ENCODE results near the gene KDM2B. TPM values are rescaled to one million over a fixed set of nuclear protein-coding genes. Genes with fewer than 3 reads are reported as not detected.

The KDM2B gene
- total and polyA plus RNA-seq, 2 donors (not counting 1 experiment from before 2014, with no cell fraction given), result 108 to 126 TPM

GRCh38 chr12:121626853-121627640 lies 46.2 kb upstream of the KDM2B start:
- Mint-ChIP-seq H3K9me3 (ENCODE audit: insufficient read depth) (no peaks in the 10 kb centered on the region), H3K27ac (peak overlapping the region; percentile 96), H3K27me3 (no peaks in the 10 kb centered on the region), H3K4me3 (peak overlapping the region; percentile 96), H3K4me1 (peaks cover 54% of the 10 kb centered on the region)
- peak overlapping the region; percentile 87 to 91 for H3K27ac ChIP-seq (ENCODE audit: low read length in 2 of 2)
- under 1% methylated on average over 51 of the region's 53 CpGs for WGBS (ENCODE audit: insufficient coverage)
- DNase-seq, result peak; percentile 83
- peaks cover 0 to 15% of the 10 kb centered on the region in 2 experiments for H3K36me3 ChIP-seq (replicated peaks in 1 of 2; ENCODE audit: control extremely low read depth in 1 of 2, control insufficient read depth in 1 of 2, extremely low read depth in 1 of 2, insufficient read depth in 2 of 2, low read length in 1 of 2)
- peak overlapping the region; percentile 80 for H3K9ac ChIP-seq (ENCODE audit: low read length)
- H3K4me2 ChIP-seq (replicated peaks; ENCODE audit: low read depth, low read length, poor library complexity, severe bottlenecking), result peak overlapping the region; percentile 89
- TF ChIP-seq, protein P1, sequence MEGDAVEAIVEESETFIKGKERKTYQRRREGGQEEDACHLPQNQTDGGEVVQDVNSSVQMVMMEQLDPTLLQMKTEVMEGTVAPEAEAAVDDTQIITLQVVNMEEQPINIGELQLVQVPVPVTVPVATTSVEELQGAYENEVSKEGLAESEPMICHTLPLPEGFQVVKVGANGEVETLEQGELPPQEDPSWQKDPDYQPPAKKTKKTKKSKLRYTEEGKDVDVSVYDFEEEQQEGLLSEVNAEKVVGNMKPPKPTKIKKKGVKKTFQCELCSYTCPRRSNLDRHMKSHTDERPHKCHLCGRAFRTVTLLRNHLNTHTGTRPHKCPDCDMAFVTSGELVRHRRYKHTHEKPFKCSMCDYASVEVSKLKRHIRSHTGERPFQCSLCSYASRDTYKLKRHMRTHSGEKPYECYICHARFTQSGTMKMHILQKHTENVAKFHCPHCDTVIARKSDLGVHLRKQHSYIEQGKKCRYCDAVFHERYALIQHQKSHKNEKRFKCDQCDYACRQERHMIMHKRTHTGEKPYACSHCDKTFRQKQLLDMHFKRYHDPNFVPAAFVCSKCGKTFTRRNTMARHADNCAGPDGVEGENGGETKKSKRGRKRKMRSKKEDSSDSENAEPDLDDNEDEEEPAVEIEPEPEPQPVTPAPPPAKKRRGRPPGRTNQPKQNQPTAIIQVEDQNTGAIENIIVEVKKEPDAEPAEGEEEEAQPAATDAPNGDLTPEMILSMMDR (IDR thresholded peaks at IDR 0.05), result no peak
- no peaks in the 10 kb centered on the region for H3K9me3 ChIP-seq (ENCODE audit: control extremely low read depth in 1 of 3, control insufficient read depth in 2 of 3, insufficient read depth in 1 of 3, low read length in 2 of 3)
- H3K27me3 ChIP-seq (replicated peaks in 1 of 4; ENCODE audit: control extremely low read depth in 1 of 4, control insufficient read depth in 3 of 4, insufficient read depth in 4 of 4, low read length in 3 of 4), result no peaks in the 10 kb centered on the region
- H2AFZ ChIP-seq (ENCODE audit: insufficient read depth, low read depth, low read length, poor library complexity, severe bottlenecking), result peak overlapping the region; percentile 89
- peak; percentile 36 for ATAC-seq (ENCODE audit: low read depth)
- peaks cover 53% of the 10 kb centered on the region for H3K79me2 ChIP-seq (ENCODE audit: control insufficient read depth, insufficient read depth, low read length)
- H3K4me3 ChIP-seq (ENCODE audit: control extremely low read depth in 1 of 5, extremely low read depth in 1 of 5, insufficient read depth in 1 of 5, low read depth in 2 of 5, low read length in 4 of 5), result peak overlapping the region; percentile 61 to 93 (median 82)
- H3K4me1 ChIP-seq (ENCODE audit: control insufficient read depth in 2 of 2, insufficient read depth in 2 of 2, low read length in 2 of 2), result peaks cover 48 to 58% of the 10 kb centered on the region in 2 donors
- intact Hi-C loops (cut with micrococcal nuclease), result loop anchor here (1.0 to 5.0 kb wide), 10 partner anchors 37 to 165 kb away; partner anchors contain the start of genes RHOF and TMEM120B
- peaks cover 45% of the 10 kb centered on the region for H4K20me1 ChIP-seq (ENCODE audit: control insufficient read depth, insufficient read depth, low read length, poor library complexity, severe bottlenecking)
- CTCF ChIA-PET, result interaction anchor here (0.6 to 12.0 kb wide), 29 partner anchors 9 to 1045 kb away, joined by 3 to 213 read pairs (median 5); partner anchors contain the start of genes KDM2B, MORN3 and TMEM120B
- POLR2A ChIA-PET, result interaction anchor here (0.5 to 5.2 kb wide), 25 partner anchors 9 to 174 kb away, joined by 3 to 59 read pairs (median 6); partner anchors contain the start of genes KDM2B, MORN3 and TMEM120B
